HepG2 (cell line): ENCODE results near the gene FJX1. TPM values are rescaled to one million over a fixed set of nuclear protein-coding genes. Genes with fewer than 3 reads are reported as not detected.

Source experiments
- ATAC-seq: fragments of 200-7000 bp; cut with Tn5 transposase; 3 replicates; pipeline ENCODE4 v1.9.1; 2020; ENCODE audit warnings: mild to moderate bottlenecking, moderate library complexity
- BruUV-seq: library from RNA; stranded (reverse); fragments of 400-500 nt; replicated peaks from 2 replicates; lab custom pipeline; 2021; lab: Mats Ljungman, UMichigan
- CTCF ChIA-PET: fragments of 300-600 bp; formaldehyde crosslinking; extraction: SDS; loops from one replicate; lab custom pipeline; 2021; ENCODE audit warnings: low total read pairs, inconsistent platforms, low intra/inter-chr PET ratio; lab: Yijun Ruan, JAX
- POLR2A ChIA-PET: fragments of 350-600 bp; sonication (Branson Sonifier 250); formaldehyde crosslinking; loops from one replicate; lab custom pipeline; 2020; ENCODE audit warnings: antibody characterized with exemption, inconsistent platforms; lab: Yijun Ruan, JAX
- DNase-seq: peaks from one replicate; pipeline ENCODE4 v3.0.0-alpha.2; 2015; ENCODE audit warnings: low spot score
- FAIRE-seq: peaks from 3 replicates; lab custom pipeline; 2011; peaks lifted over from hg19 to GRCh38; lab: Jason Lieb, UNC
- H2AFZ ChIP-seq: one replicate; pipeline ENCODE4 v1.6.1; 2011; ENCODE audit warnings: low read length, inconsistent platforms
- H3K27ac ChIP-seq: fragments of 300-600 bp; 3 replicates; pipeline ENCODE4 v1.8.0; 2011; ENCODE audit warnings: mixed run types, mild to moderate bottlenecking, mixed read lengths, low read length, inconsistent platforms; ENCODE audit not compliant: insufficient read depth; ENCODE audit errors: extremely low read length
- H3K27me3 ChIP-seq, 2 experiments: fragments of 200-600 bp in 1 of 2; 2 replicates in 1 of 2; 3 replicates in 1 of 2; pipeline versions ENCODE4 v1.6.0 to v1.8.0; 2011; ENCODE audit warnings: low read length in 2 of 2, mild to moderate bottlenecking in 2 of 2, moderate library complexity in 2 of 2, inconsistent platforms in 1 of 2; ENCODE audit not compliant: insufficient read depth in 2 of 2, control insufficient read depth in 1 of 2
- H3K36me3 ChIP-seq, 2 experiments: fragments of 200-600 bp in 1 of 2; replicated peaks in 1 of 2; 2 replicates in 1 of 2; 3 replicates in 1 of 2; pipeline versions ENCODE4 v1.5.1 to v1.8.0; 2011; ENCODE audit warnings: low read length in 2 of 2, inconsistent platforms in 1 of 2; ENCODE audit not compliant: insufficient read depth in 2 of 2, control insufficient read depth in 1 of 2
- H3K4me1 ChIP-seq: 2 replicates; pipeline ENCODE4 v1.5.1; 2012; ENCODE audit warnings: low read length, inconsistent platforms; ENCODE audit not compliant: insufficient read depth
- H3K4me2 ChIP-seq: 2 replicates; pipeline ENCODE4 v1.6.0; 2011; ENCODE audit warnings: low read depth, low read length, inconsistent platforms
- H3K4me3 ChIP-seq, 3 experiments: fragments of 200-600 bp in 1 of 3; sonication (generic), shearing (Covaris generic) in 1 of 3; replicated peaks in 1 of 3; 2 replicates each; pipeline ENCODE4 v1.5.1; 2011 to 2016; ENCODE audit warnings: low read length in 3 of 3, inconsistent platforms in 2 of 3, low read depth in 2 of 3, mild to moderate bottlenecking in 2 of 3, control low read depth in 1 of 3, mixed read lengths in 1 of 3; ENCODE audit not compliant: insufficient read depth in 1 of 3
- H3K79me2 ChIP-seq: one replicate; pipeline ENCODE4 v1.6.1; 2011; ENCODE audit warnings: low read length, inconsistent platforms; ENCODE audit not compliant: insufficient read depth
- H3K9ac ChIP-seq: 2 replicates; pipeline ENCODE4 v1.6.0; 2011; ENCODE audit warnings: mild to moderate bottlenecking, low read depth, low read length, inconsistent platforms; ENCODE audit not compliant: insufficient read depth
- H3K9me3 ChIP-seq: 2 replicates; pipeline ENCODE4 v1.5.1; 2012; ENCODE audit warnings: mild to moderate bottlenecking, low read length
- H4K20me1 ChIP-seq: 2 replicates; pipeline ENCODE4 v1.6.0; 2011; ENCODE audit warnings: inconsistent platforms, mild to moderate bottlenecking, low read length, moderate library complexity; ENCODE audit not compliant: insufficient read depth
- HMG20B ChIP-seq: conservative IDR thresholded peaks from 2 replicates; pipeline ENCODE4 v1.6.1; 2016; ENCODE audit warnings: missing genetic modification reagents, missing compliant biosample characterization
- HNRNPUL1 ChIP-seq: fragments of 200-400 bp; formaldehyde crosslinking; IDR thresholded peaks from 2 replicates; pipeline ENCODE4 v1.6.1; 2017; ENCODE audit warnings: low read depth, mild to moderate bottlenecking, low read length, moderate library complexity
- NFE2L1 ChIP-seq: sonication (generic); formaldehyde crosslinking; IDR thresholded peaks from 2 replicates; pipeline ENCODE4 v1.4.0; 2020; ENCODE audit warnings: missing genetic modification reagents, mild to moderate bottlenecking, borderline replicate concordance
- PLRG1 ChIP-seq: fragments of 450-650 bp; conservative IDR thresholded peaks from 2 replicates; pipeline ENCODE4 v1.6.1; 2016
- RFX1 ChIP-seq: fragments of 450-650 bp; IDR thresholded peaks from 2 replicates; pipeline ENCODE4 v1.6.1; 2017
- SNAPC2 ChIP-seq: sonication (generic); formaldehyde crosslinking; IDR thresholded peaks from 2 replicates; pipeline ENCODE4 v1.8.1; 2022; ENCODE audit warnings: mild to moderate bottlenecking, missing genetic modification reagents
- SP2 ChIP-seq: sonication (generic); formaldehyde crosslinking; IDR thresholded peaks from 2 replicates; pipeline ENCODE4 v1.5.1; 2020; ENCODE audit warnings: mild to moderate bottlenecking, missing genetic modification reagents
- TCF7 ChIP-seq: sonication (generic); IDR thresholded peaks from 2 replicates; pipeline ENCODE4 v1.6.1; 2016; ENCODE audit warnings: antibody characterized with exemption, low read depth
- ZNF17 ChIP-seq: sonication (generic); formaldehyde crosslinking; IDR thresholded peaks from 2 replicates; pipeline ENCODE4 v1.5.0; 2020; ENCODE audit warnings: mild to moderate bottlenecking, missing genetic modification reagents
- ZNF709 ChIP-seq: sonication (generic); formaldehyde crosslinking; IDR thresholded peaks from 2 replicates; pipeline ENCODE4 v1.5.0; 2020; ENCODE audit warnings: mild to moderate bottlenecking, missing genetic modification reagents
- WGBS: methylation state at CpG from one replicate; pipeline ENCODE4 v1.1.6; 2017; ENCODE audit warnings: low lambda C conversion rate; 5-methylcytosine and 5-hydroxymethylcytosine counted together
- in situ Hi-C: cut with HindIII; loops from 2 replicates; pipeline ENCODE4 v1.10.0; 2017; ENCODE audit warnings: low pct_unique_long_range_greater_than_20kb; ENCODE audit not compliant: extremely low pct_ligation_motif_present
- intact Hi-C: fragments of 100-400 bp; cut with micrococcal nuclease; formaldehyde crosslinking; loops from one replicate; pipeline ENCODE4 v1.10.0; 2022; ENCODE audit not compliant: unreplicated experiment
- polyA plus RNA-seq, 8 experiments: library from polyadenylated mRNA; depleted of rRNA in 3 of 8; stranded (reverse) in 7 of 8; unstranded in 1 of 8; fragments of >200 nt; fragmentation: Illumina TruSeq in 4 of 8; extraction: Trizol in 4 of 8; gene quantifications; 2 replicates each; pipeline versions ENCODE4 v1.2.1 to v1.2.3, GENCODE V29; 2011 to 2016; ENCODE audit warnings: low read depth in 4 of 8, missing spikeins in 1 of 8, mixed read lengths in 1 of 8; ENCODE audit not compliant: insufficient read depth in 1 of 8
- total RNA-seq, 5 experiments: library from RNA; depleted of rRNA; stranded (reverse); fragments of >200 nt; fragmentation: Illumina TruSeq; extraction: Trizol; gene quantifications; 2 replicates each; pipeline ENCODE4 v1.2.3, GENCODE V29; 2016; ENCODE audit warnings: low read depth in 1 of 5
- TF ChIP-seq, protein P1 (sequence below): sonication (generic); formaldehyde crosslinking; IDR thresholded peaks from 2 replicates; pipeline ENCODE4 v1.4.0; 2020; ENCODE audit warnings: missing genetic modification reagents
- TF ChIP-seq, protein P2 (sequence below): sonication (generic); formaldehyde crosslinking; IDR thresholded peaks from 2 replicates; pipeline ENCODE4 v1.5.0; 2020; ENCODE audit warnings: mild to moderate bottlenecking, missing genetic modification reagents, borderline replicate concordance
- TF ChIP-seq, protein P3 (sequence below): sonication (generic); formaldehyde crosslinking; conservative IDR thresholded peaks from 2 replicates; pipeline ENCODE4 v1.4.0; 2020; ENCODE audit warnings: missing genetic modification reagents

Gene FJX1
- total and polyA plus RNA-seq, 2 of the 13 experiments (the other 11 are each of a cell fraction or from before 2014, with no cell fraction given), result 0.40 to 0.82 TPM

DNA sequence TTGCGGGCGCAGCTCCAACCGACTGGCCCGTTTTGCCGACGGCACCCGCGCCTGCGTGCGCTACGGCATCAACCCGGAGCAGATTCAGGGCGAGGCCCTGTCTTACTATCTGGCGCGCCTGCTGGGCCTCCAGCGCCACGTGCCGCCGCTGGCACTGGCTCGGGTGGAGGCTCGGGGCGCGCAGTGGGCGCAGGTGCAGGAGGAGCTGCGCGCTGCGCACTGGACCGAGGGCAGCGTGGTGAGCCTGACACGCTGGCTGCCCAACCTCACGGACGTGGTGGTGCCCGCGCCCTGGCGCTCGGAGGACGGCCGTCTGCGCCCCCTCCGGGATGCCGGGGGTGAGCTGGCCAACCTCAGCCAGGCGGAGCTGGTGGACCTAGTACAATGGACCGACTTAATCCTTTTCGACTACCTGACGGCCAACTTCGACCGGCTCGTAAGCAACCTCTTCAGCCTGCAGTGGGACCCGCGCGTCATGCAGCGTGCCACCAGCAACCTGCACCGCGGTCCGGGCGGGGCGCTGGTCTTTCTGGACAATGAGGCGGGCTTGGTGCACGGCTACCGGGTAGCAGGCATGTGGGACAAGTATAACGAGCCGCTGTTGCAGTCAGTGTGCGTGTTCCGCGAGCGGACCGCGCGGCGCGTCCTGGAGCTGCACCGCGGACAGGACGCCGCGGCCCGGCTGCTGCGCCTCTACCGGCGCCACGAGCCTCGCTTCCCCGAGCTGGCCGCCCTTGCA is 1.0 kb downstream of the FJX1 start:
- DNase-seq (no peak), ATAC-seq (no peak), FAIRE-seq (no peak)
- 93% methylated on average over 28 of the region's 84 CpGs for WGBS
- no peaks in the 10 kb centered on the region for H3K9me3 ChIP-seq
- H3K27me3 ChIP-seq, result peaks cover 1 to 31% of the 10 kb centered on the region in 2 experiments; a peak in 4 of 5 replicates
- no peaks in the 10 kb centered on the region for H3K36me3 ChIP-seq
- H4K20me1 ChIP-seq, result no peaks in the 10 kb centered on the region
- no peak overlapping the region for H2AFZ ChIP-seq
- H3K4me1 ChIP-seq, result peaks cover 7% of the 10 kb centered on the region; the same call in 1 of the 2 replicates
- H3K4me3 ChIP-seq, result peak overlapping the region in 1 of 3 experiments; percentile 68; a peak in 2 of 6 replicates
- peak overlapping the region; percentile 76 for H3K4me2 ChIP-seq
- ChIA-PET CTCF (interaction anchor here (1.0 kb wide), 1 partner anchor 203 kb away, joined by 3 read pairs; no protein-coding TSS in a partner anchor), POLR2A (no interaction called here)
- in situ Hi-C loops (loop anchor here (5.0 to 25.0 kb wide), 4 partner anchors 203 to 868 kb away; no protein-coding TSS in a partner anchor), intact Hi-C loops (loop anchor here (5.0 to 10.0 kb wide), 2 partner anchors 96 to 323 kb away; partner anchors contain the start of gene LDLRAD3)
- no peaks in the 10 kb centered on the region for H3K79me2 ChIP-seq
- no peak overlapping the region for H3K9ac ChIP-seq
- no peak overlapping the region for H3K27ac ChIP-seq
- no TSS peak for BruUV-seq
- TF ChIP-seq RFX1 (no peak), TCF7 (no peak), HNRNPUL1 (no peak), ZNF17 (no peak), ZNF709 (CRISPR knock-in tag) (no peak), SNAPC2 (CRISPR knock-in tag) (no peak), PLRG1 (no peak), HMG20B (no peak), SP2 (0 out of 2 replicates have a peak, but pooled peaks have one; percentile 14), NFE2L1 (CRISPR knock-in tag) (no peak)
- TF ChIP-seq, protein P1, sequence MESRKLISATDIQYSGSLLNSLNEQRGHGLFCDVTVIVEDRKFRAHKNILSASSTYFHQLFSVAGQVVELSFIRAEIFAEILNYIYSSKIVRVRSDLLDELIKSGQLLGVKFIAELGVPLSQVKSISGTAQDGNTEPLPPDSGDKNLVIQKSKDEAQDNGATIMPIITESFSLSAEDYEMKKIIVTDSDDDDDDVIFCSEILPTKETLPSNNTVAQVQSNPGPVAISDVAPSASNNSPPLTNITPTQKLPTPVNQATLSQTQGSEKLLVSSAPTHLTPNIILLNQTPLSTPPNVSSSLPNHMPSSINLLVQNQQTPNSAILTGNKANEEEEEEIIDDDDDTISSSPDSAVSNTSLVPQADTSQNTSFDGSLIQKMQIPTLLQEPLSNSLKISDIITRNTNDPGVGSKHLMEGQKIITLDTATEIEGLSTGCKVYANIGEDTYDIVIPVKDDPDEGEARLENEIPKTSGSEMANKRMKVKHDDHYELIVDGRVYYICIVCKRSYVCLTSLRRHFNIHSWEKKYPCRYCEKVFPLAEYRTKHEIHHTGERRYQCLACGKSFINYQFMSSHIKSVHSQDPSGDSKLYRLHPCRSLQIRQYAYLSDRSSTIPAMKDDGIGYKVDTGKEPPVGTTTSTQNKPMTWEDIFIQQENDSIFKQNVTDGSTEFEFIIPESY (CRISPR knock-in tag), result peak; percentile 34; the same call in 1 of the 2 replicates
- TF ChIP-seq, protein P2, sequence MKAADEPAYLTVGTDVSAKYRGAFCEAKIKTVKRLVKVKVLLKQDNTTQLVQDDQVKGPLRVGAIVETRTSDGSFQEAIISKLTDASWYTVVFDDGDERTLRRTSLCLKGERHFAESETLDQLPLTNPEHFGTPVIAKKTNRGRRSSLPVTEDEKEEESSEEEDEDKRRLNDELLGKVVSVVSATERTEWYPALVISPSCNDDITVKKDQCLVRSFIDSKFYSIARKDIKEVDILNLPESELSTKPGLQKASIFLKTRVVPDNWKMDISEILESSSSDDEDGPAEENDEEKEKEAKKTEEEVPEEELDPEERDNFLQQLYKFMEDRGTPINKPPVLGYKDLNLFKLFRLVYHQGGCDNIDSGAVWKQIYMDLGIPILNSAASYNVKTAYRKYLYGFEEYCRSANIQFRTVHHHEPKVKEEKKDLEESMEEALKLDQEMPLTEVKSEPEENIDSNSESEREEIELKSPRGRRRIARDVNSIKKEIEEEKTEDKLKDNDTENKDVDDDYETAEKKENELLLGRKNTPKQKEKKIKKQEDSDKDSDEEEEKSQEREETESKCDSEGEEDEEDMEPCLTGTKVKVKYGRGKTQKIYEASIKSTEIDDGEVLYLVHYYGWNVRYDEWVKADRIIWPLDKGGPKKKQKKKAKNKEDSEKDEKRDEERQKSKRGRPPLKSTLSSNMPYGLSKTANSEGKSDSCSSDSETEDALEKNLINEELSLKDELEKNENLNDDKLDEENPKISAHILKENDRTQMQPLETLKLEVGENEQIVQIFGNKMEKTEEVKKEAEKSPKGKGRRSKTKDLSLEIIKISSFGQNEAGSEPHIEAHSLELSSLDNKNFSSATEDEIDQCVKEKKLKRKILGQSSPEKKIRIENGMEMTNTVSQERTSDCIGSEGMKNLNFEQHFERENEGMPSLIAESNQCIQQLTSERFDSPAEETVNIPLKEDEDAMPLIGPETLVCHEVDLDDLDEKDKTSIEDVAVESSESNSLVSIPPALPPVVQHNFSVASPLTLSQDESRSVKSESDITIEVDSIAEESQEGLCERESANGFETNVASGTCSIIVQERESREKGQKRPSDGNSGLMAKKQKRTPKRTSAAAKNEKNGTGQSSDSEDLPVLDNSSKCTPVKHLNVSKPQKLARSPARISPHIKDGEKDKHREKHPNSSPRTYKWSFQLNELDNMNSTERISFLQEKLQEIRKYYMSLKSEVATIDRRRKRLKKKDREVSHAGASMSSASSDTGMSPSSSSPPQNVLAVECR (CRISPR knock-in tag), result no peak
- TF ChIP-seq, protein P3, sequence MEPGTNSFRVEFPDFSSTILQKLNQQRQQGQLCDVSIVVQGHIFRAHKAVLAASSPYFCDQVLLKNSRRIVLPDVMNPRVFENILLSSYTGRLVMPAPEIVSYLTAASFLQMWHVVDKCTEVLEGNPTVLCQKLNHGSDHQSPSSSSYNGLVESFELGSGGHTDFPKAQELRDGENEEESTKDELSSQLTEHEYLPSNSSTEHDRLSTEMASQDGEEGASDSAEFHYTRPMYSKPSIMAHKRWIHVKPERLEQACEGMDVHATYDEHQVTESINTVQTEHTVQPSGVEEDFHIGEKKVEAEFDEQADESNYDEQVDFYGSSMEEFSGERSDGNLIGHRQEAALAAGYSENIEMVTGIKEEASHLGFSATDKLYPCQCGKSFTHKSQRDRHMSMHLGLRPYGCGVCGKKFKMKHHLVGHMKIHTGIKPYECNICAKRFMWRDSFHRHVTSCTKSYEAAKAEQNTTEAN (CRISPR knock-in tag), result no peak
